Measurements from ENCODE around the gene RCOR3. TPM values are rescaled to one million over a fixed set of nuclear protein-coding genes. Genes with fewer than 3 reads are reported as not detected.
"Not testable (repeated sequence)": the region's sequence is repeated elsewhere in the genome, so short reads cannot be mapped to it uniquely, and the experiment has no call there.

The RCOR3 gene
- total RNA-seq (2014; rRNA removed; shearing (Covaris generic); ENCODE audit: low replicate concordance), result 9.3 and 11.6 TPM in 2 replicates

GRCh38 chr1:211258756-211259637 lies at the start of gene RCOR3:
RCOR3 (plus strand) TSS chr1:211259366; CDS start chr1:211259561, 195 bp downstream.
- Histone ChIP-seq H3K27me3 (no peaks in the 10 kb centered on the region), H3K9me3 (no peaks in the 10 kb centered on the region), H3K36me3 (peaks cover 12% of the 10 kb centered on the region; the same call in 1 of the 2 replicates), H3K4me3 (peak within 1 kb of the TSS; percentile 99)
- DNase-seq, result peak; percentile 97

GRCh38 chr1:211210052-211210451 lies 49.1 kb upstream of the RCOR3 start:
- no peak overlapping the region for H3K4me3 ChIP-seq
- no peaks in the 10 kb centered on the region for H3K27me3 ChIP-seq
- no peak for DNase-seq
- no peaks in the 10 kb centered on the region for H3K36me3 ChIP-seq
- H3K9me3 ChIP-seq, result no peaks in the 10 kb centered on the region

GRCh38 chr1:211210965-211211364 lies 48.2 kb upstream of the RCOR3 start:
- Histone ChIP-seq H3K27me3 (no peaks in the 10 kb centered on the region), H3K4me3 (no peak overlapping the region), H3K9me3 (no peaks in the 10 kb centered on the region), H3K36me3 (no peaks in the 10 kb centered on the region)
- DNase-seq, result no peak

GRCh38 chr1:211213702-211214101 lies 45.5 kb upstream of the RCOR3 start:
- Histone ChIP-seq H3K4me3 (no peak overlapping the region), H3K9me3 (no peaks in the 10 kb centered on the region), H3K36me3 (no peaks in the 10 kb centered on the region), H3K27me3 (no peaks in the 10 kb centered on the region)
- DNase-seq, result no peak

GRCh38 chr1:211215577-211215976 lies 43.6 kb upstream of the RCOR3 start:
- Histone ChIP-seq H3K9me3 (no peaks in the 10 kb centered on the region), H3K4me3 (no peak overlapping the region), H3K36me3 (no peaks in the 10 kb centered on the region), H3K27me3 (no peaks in the 10 kb centered on the region)
- no peak for DNase-seq

- no peak for DNase-seq
- H3K27me3 ChIP-seq, result no peaks in the 10 kb centered on the region
- H3K4me3 ChIP-seq, result no peak overlapping the region
- H3K9me3 ChIP-seq, result peaks cover 2% of the 10 kb centered on the region; the same call in 1 of the 2 replicates
- H3K36me3 ChIP-seq, result no peaks in the 10 kb centered on the region
Measured at GRCh38 chr1:211217392-211217791, 41.8 kb upstream of the RCOR3 start.

- DNase-seq, H3K27me3 ChIP-seq: not testable (repeated sequence)
Measured at GRCh38 chr1:211222469-211223234, 36.5 kb upstream of the RCOR3 start.

DNA sequence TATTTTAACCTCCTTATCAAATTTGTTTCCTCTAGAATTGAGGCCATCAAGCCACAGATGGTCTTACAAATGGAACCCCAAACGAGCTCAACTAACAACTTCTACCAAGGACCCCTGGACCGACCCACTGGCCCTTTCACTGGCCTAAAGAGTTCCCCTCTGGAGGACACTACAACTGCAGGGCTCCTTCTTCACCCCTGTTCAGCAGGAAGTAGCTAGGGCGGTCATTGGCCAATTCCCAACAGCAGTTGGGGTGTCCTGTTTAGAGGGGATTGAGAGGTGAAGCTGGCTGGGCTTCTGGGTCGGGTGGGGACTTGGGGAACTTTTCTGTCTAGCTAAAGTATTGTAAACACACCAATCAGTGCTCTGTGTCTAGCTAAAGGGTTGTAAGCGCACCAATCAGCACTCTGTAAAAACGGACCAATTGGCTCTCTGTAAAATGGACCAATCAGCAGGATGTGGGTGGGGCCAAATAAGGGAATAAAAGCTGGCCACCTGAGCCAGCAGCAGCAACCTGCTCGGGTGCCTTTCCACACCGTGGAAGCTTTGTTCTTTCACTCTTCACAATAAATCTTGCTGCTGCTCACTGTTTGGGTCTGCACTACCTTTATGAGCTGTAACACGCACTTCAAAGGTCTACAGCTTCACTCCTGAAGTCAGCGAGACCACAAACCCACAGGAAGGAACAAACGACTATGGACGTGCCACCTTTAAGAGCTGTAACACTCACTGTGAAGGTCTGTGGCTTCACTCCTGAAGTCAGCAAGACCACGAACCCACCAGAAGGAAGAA lies 30.4 kb upstream of the RCOR3 start:
- not testable (repeated sequence) for H3K27me3 ChIP-seq, H3K9me3 ChIP-seq, H3K36me3 ChIP-seq, DNase-seq, H3K4me3 ChIP-seq

More at GRCh38 chr1:211222469-211223234, 36.5 kb upstream of the RCOR3 start:
- H3K36me3 ChIP-seq, H3K4me3 ChIP-seq, H3K9me3 ChIP-seq: not testable (repeated sequence)

GRCh38 chr1:211229365-211229759 lies 29.8 kb upstream of the RCOR3 start:
- H3K36me3 ChIP-seq, result no peaks in the 10 kb centered on the region
- H3K4me3 ChIP-seq, result no peak overlapping the region

DNA sequence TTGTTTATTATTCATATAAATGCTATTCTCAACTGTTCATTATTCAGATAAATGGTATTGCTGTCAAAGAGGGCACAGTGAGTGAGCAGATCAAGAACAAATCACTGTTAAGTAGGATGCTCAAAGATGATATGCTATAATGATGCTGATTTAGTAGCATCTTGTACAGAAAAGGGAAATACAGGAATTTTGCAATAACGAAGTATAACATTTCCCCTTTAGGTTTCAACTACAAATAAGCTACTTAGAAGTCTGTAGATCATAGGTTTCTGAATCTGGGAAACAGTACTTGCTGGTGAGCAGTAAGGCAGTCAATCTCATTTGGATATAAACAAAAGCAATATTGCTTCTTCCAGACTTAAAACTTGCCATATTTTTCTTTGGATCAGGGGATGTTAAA lies 27.3 kb upstream of the RCOR3 start:
- Histone ChIP-seq H3K4me3 (no peak overlapping the region), H3K9me3 (no peaks in the 10 kb centered on the region), H3K27me3 (no peaks in the 10 kb centered on the region), H3K36me3 (no peaks in the 10 kb centered on the region)
- DNase-seq, result no peak

More at GRCh38 chr1:211229365-211229759, 29.8 kb upstream of the RCOR3 start:
- Histone ChIP-seq H3K27me3 (no peaks in the 10 kb centered on the region), H3K9me3 (no peaks in the 10 kb centered on the region)
- DNase-seq, result no peak

GRCh38 chr1:211236633-211237320 lies 22.4 kb upstream of the RCOR3 start:
- no peak for DNase-seq
- no peak overlapping the region for H3K4me3 ChIP-seq
- H3K9me3 ChIP-seq, result no peaks in the 10 kb centered on the region
- H3K36me3 ChIP-seq, result no peaks in the 10 kb centered on the region
- H3K27me3 ChIP-seq, result no peaks in the 10 kb centered on the region

GRCh38 chr1:211237579-211237978 lies 21.6 kb upstream of the RCOR3 start:
- Histone ChIP-seq H3K36me3 (no peaks in the 10 kb centered on the region), H3K27me3 (no peaks in the 10 kb centered on the region), H3K4me3 (no peak overlapping the region), H3K9me3 (no peaks in the 10 kb centered on the region)
- no peak for DNase-seq

GRCh38 chr1:211240567-211240966 lies 18.6 kb upstream of the RCOR3 start:
- H3K27me3 ChIP-seq, H3K36me3 ChIP-seq, H3K9me3 ChIP-seq, H3K4me3 ChIP-seq, DNase-seq: not testable (repeated sequence)

DNA sequence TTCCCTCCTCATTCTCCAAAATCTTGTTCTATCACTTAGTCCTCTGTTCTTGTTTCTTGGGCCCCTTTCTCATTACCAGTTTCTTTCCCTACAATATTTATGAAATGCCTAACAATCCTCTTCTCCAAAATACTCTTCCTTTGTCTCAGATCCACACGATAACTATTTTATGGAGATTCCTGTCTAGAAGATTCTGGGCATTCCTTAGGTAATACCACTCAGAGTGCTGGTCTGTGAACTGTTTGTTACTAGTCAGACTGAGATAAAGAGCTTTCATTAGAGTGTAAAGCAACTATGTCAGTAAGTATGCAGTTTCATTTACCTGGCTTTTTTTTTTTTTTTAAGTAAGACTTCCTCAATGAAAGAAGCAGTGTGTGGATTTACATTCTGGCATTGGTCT lies 18.1 kb upstream of the RCOR3 start:
- Histone ChIP-seq H3K9me3 (no peaks in the 10 kb centered on the region), H3K4me3 (no peak overlapping the region), H3K36me3 (no peaks in the 10 kb centered on the region), H3K27me3 (no peaks in the 10 kb centered on the region)
- DNase-seq, result no peak

DNA sequence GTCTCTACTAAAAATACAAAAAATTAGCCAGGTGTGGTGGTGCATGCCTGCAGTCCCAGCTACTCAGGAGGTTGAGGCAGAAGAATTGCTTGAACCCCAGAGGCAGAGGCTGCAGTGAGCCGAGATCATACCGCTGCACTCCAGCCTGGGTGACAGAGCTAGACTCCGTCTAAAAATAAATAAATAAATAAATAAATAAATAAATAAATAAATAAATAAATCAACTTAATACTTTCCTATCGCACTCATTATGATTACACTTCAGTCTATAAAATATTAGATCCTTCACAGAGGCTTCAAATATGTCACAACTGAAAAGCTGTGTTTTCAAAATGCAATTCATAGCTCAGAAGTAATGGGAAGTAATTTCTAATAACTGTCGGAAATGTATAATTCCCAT lies 15.5 kb upstream of the RCOR3 start:
- not testable (repeated sequence) for H3K27me3 ChIP-seq, H3K4me3 ChIP-seq, H3K36me3 ChIP-seq, H3K9me3 ChIP-seq, DNase-seq

GRCh38 chr1:211246583-211246982 lies 12.6 kb upstream of the RCOR3 start:
- H3K4me3 ChIP-seq, H3K9me3 ChIP-seq, H3K36me3 ChIP-seq, DNase-seq, H3K27me3 ChIP-seq: not testable (repeated sequence)
